Caco-2 (cell line): Measurements from ENCODE around the gene RNF112. TPM values are rescaled to one million over a fixed set of nuclear protein-coding genes. Genes with fewer than 3 reads are reported as not detected.
A peak's percentile ranks its signal among the peaks of the same experiment; 100 is the strongest.
"Not testable (repeated sequence)": the region's sequence is repeated elsewhere in the genome, so short reads cannot be mapped to it uniquely, and the experiment has no call there.

Experiments used
- BruUV-seq: library from RNA; stranded (reverse); fragments of 400-500 nt; replicated peaks from 2 replicates; lab custom pipeline; 2021; lab: Mats Ljungman, UMichigan
- CTCF ChIA-PET: fragments of 300-600 bp; sonication (Branson Sonifier 250); formaldehyde crosslinking; loops from one replicate; lab custom pipeline; 2022; ENCODE audit warnings: antibody characterized with exemption; lab: Charles Lee
- POLR2A ChIA-PET: fragments of 300-600 bp; sonication (Branson Sonifier 250); formaldehyde crosslinking; loops from one replicate; lab custom pipeline; 2022; ENCODE audit warnings: antibody characterized with exemption; lab: Charles Lee
- DNase-seq, 2 experiments: peaks; one replicate each; pipeline versions ENCODE4 v3.0.0 to v3.0.0-alpha.2; 2020 to 2022
- H3K27me3 ChIP-seq: replicated peaks from 2 replicates; pipeline ENCODE4 v1.6.0; 2011; ENCODE audit warnings: low read length; ENCODE audit not compliant: control insufficient read depth, insufficient read depth
- H3K36me3 ChIP-seq: 2 replicates; pipeline ENCODE4 v1.5.1; 2011; ENCODE audit warnings: low read length; ENCODE audit not compliant: control insufficient read depth, insufficient read depth
- H3K4me1 ChIP-seq: fragments of 250-450 bp; sonication (Bioruptor Pico); 2 replicates; pipeline ENCODE4 v1.5.1; 2020; ENCODE audit warnings: mild to moderate bottlenecking
- H3K4me3 ChIP-seq: 2 replicates; pipeline ENCODE4 v1.5.1; 2011; ENCODE audit warnings: low read depth, mild to moderate bottlenecking, control low read depth, low read length
- H3K9me3 ChIP-seq: fragments of 250-450 bp; sonication (Bioruptor Pico); 2 replicates; pipeline ENCODE4 v1.5.1; 2020; ENCODE audit warnings: mild to moderate bottlenecking, moderate library complexity
- H3K27ac Mint-ChIP-seq: one replicate; pipeline ENCODE4 v1.8.0; 2022; ENCODE audit warnings: mixed read lengths; ENCODE audit not compliant: unreplicated experiment
- H3K27me3 Mint-ChIP-seq: one replicate; pipeline ENCODE4 v1.8.0; 2022; ENCODE audit warnings: mixed read lengths; ENCODE audit not compliant: insufficient read depth, unreplicated experiment
- H3K36me3 Mint-ChIP-seq: one replicate; pipeline ENCODE4 v1.8.0; 2022; ENCODE audit warnings: mild to moderate bottlenecking, mixed read lengths; ENCODE audit not compliant: insufficient read depth, unreplicated experiment
- H3K4me1 Mint-ChIP-seq: one replicate; pipeline ENCODE4 v1.8.0; 2022; ENCODE audit warnings: low read depth, mixed read lengths; ENCODE audit not compliant: unreplicated experiment
- H3K4me3 Mint-ChIP-seq: one replicate; pipeline ENCODE4 v1.8.0; 2022; ENCODE audit warnings: mild to moderate bottlenecking, moderate library complexity, mixed read lengths; ENCODE audit not compliant: unreplicated experiment
- H3K9me3 Mint-ChIP-seq: one replicate; pipeline ENCODE4 v1.8.0; 2022; ENCODE audit warnings: mixed read lengths; ENCODE audit not compliant: unreplicated experiment
- CTCF ChIP-seq, 2 experiments: fragments of 200-600 bp in 1 of 2; IDR thresholded peaks; 1 replicate in 1 of 2; 2 replicates in 1 of 2; pipeline versions ENCODE4 v1.5.1 to v1.8.0; 2011 to 2022; ENCODE audit warnings: antibody characterized with exemption in 1 of 2, control low read depth in 1 of 2, inconsistent platforms in 1 of 2, low read depth in 1 of 2, low read length in 1 of 2, mild to moderate bottlenecking in 1 of 2, moderate library complexity in 1 of 2; ENCODE audit not compliant: insufficient read depth in 1 of 2, severe bottlenecking in 1 of 2, unreplicated experiment in 1 of 2
- intact Hi-C: fragments of 100-400 bp; cut with micrococcal nuclease; formaldehyde crosslinking; loops from one replicate; pipeline ENCODE4 v1.10.0; 2022; ENCODE audit not compliant: unreplicated experiment
- total RNA-seq: library from RNA; stranded (reverse); gene quantifications from 2 replicates; pipeline ENCODE4 v1.2.3, GENCODE V29; 2022

RNF112 gene
- total RNA-seq, 1 experiment from 2014 or later = not detected

DNA sequence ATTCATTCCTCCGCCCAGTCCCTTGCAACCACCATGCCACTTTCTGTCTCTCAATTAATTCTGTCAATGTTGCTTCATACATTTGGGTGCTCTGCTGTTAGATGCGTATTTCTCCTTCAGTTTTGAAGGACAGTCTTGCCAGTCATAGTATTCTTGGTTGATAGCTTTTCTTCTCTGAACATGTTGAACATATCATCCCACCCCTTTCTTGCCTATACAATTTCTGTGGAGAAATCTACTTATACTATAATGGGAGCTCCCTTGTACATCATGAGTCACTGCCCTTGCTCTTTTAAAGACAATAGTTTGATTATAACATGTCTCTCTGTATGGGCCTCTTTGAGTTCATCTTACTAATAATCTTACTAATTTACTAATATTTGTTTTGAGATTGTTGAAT, 34.1 kb downstream of the RNF112 start:
- TF ChIP-seq CTCF (IDR thresholded peaks at IDR 0.05; ENCODE audit: insufficient read depth in 1 of 2, low read depth in 1 of 2, low read length in 1 of 2, severe bottlenecking in 1 of 2, unreplicated experiment in 1 of 2) = no peak
- Histone ChIP-seq H3K27me3 (no peaks in the 10 kb centered on the region), H3K4me1 (peaks cover 10% of the 10 kb centered on the region; the same call in 1 of the 2 replicates), H3K36me3 (no peaks in the 10 kb centered on the region), H3K9me3 (peaks cover 29% of the 10 kb centered on the region), H3K4me3 (no peak overlapping the region)
- no peaks in the 10 kb centered on the region for H3K36me3 Mint-ChIP-seq
- ChIA-PET POLR2A (no interaction called here), CTCF (no interaction called here)
- peaks cover 40% of the 10 kb centered on the region for H3K9me3 Mint-ChIP-seq
- H3K4me1 Mint-ChIP-seq = peaks cover 8% of the 10 kb centered on the region
- no peak overlapping the region for H3K27ac Mint-ChIP-seq
- H3K4me3 Mint-ChIP-seq = no peak overlapping the region
- intact Hi-C loops = loop anchor here (5.0 kb wide), 2 partner anchors 38 to 68 kb away; partner anchors contain the start of gene MAPK7
- no TSS peak for BruUV-seq
- H3K27me3 Mint-ChIP-seq = peaks cover 7% of the 10 kb centered on the region
- no peak for DNase-seq

GRCh38 chr17:19446577-19446976, 35.5 kb downstream of the RNF112 start:
- not testable (repeated sequence) for H3K27me3 ChIP-seq, H3K4me1 ChIP-seq, H3K36me3 Mint-ChIP-seq, H3K27ac Mint-ChIP-seq, H3K27me3 Mint-ChIP-seq, H3K4me3 Mint-ChIP-seq, H3K4me1 Mint-ChIP-seq, DNase-seq, H3K4me3 ChIP-seq, H3K36me3 ChIP-seq, BruUV-seq
- intact Hi-C loops = loop anchor here (5.0 kb wide), 2 partner anchors 39 to 69 kb away; partner anchors contain the start of gene MAPK7
- POLR2A ChIA-PET = interaction anchor here (1.5 kb wide), 1 partner anchor 68 kb away, joined by 3 read pairs; the partner anchor contains the start of gene MAPK7
- CTCF ChIA-PET = interaction anchor here (0.6 to 2.8 kb wide), 9 partner anchors 9 to 344 kb away, joined by 3 to 44 read pairs (median 4); partner anchors contain the start of genes B9D1 and MAPK7
- H3K9me3 Mint-ChIP-seq = peaks cover 40% of the 10 kb centered on the region
- peaks cover 29% of the 10 kb centered on the region for H3K9me3 ChIP-seq

- Histone ChIP-seq H3K4me1 (peaks cover 10% of the 10 kb centered on the region; the same call in 1 of the 2 replicates), H3K36me3 (no peaks in the 10 kb centered on the region), H3K9me3 (peaks cover 29% of the 10 kb centered on the region), H3K4me3 (no peak overlapping the region), H3K27me3 (no peaks in the 10 kb centered on the region)
- peaks cover 3% of the 10 kb centered on the region for H3K27me3 Mint-ChIP-seq
- DNase-seq = peak; percentile 60 to 86
- peaks cover 40% of the 10 kb centered on the region for H3K9me3 Mint-ChIP-seq
- ChIA-PET POLR2A (interaction anchor here (1.5 kb wide), 1 partner anchor 69 kb away, joined by 3 read pairs; the partner anchor contains the start of gene MAPK7), CTCF (interaction anchor here (0.6 to 2.8 kb wide), 9 partner anchors 10 to 344 kb away, joined by 3 to 44 read pairs (median 4); partner anchors contain the start of genes B9D1 and MAPK7)
- intact Hi-C loops = loop anchor here (1.0 to 5.0 kb wide), 5 partner anchors 40 to 319 kb away; partner anchors contain the start of genes B9D1 and MAPK7
- H3K4me1 Mint-ChIP-seq = peaks cover 8% of the 10 kb centered on the region
- no peaks in the 10 kb centered on the region for H3K36me3 Mint-ChIP-seq
- no TSS peak for BruUV-seq
- TF ChIP-seq CTCF (IDR thresholded peaks at IDR 0.05; ENCODE audit: insufficient read depth in 1 of 2, low read depth in 1 of 2, low read length in 1 of 2, severe bottlenecking in 1 of 2, unreplicated experiment in 1 of 2) = peak; percentile 87 to 96
- no peak overlapping the region for H3K27ac Mint-ChIP-seq
- H3K4me3 Mint-ChIP-seq = no peak overlapping the region
These were observed 36.1 kb downstream of the RNF112 start for GRCh38 chr17:19447085-19447583.
